Measurements from ENCODE around the gene PHF21B.

Gene PHF21B

DNA sequence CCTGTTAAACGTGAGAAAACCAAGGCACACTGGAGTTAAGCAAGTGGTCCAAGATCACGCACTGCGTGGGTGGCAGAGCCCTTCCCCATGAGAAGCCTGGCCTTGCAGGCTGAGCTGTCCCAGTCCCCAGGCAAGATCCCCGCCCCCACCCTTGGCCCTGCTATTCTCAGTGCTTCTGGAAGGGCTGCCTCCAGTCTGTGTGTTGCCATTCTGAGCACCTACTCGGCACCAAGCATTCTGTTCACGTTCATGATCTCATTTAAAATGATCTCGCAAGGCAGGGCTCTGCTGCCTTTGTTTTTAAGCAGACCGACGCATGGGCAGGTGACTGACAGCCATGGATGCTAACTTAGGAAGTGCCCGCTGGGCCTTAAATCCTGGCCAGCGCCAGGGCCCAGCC lies 62.8 kb downstream of the PHF21B start:
- no peak for DNase-seq (ENCODE audit: low read depth)
- TF ChIP-seq, protein P1, sequence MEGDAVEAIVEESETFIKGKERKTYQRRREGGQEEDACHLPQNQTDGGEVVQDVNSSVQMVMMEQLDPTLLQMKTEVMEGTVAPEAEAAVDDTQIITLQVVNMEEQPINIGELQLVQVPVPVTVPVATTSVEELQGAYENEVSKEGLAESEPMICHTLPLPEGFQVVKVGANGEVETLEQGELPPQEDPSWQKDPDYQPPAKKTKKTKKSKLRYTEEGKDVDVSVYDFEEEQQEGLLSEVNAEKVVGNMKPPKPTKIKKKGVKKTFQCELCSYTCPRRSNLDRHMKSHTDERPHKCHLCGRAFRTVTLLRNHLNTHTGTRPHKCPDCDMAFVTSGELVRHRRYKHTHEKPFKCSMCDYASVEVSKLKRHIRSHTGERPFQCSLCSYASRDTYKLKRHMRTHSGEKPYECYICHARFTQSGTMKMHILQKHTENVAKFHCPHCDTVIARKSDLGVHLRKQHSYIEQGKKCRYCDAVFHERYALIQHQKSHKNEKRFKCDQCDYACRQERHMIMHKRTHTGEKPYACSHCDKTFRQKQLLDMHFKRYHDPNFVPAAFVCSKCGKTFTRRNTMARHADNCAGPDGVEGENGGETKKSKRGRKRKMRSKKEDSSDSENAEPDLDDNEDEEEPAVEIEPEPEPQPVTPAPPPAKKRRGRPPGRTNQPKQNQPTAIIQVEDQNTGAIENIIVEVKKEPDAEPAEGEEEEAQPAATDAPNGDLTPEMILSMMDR (IDR thresholded peaks at IDR 0.05; ENCODE audit: low read depth, low read length, missing control alignments), result no peak
- no peak overlapping the region for H3K4me3 ChIP-seq (ENCODE audit: low read depth, low read length)

DNA sequence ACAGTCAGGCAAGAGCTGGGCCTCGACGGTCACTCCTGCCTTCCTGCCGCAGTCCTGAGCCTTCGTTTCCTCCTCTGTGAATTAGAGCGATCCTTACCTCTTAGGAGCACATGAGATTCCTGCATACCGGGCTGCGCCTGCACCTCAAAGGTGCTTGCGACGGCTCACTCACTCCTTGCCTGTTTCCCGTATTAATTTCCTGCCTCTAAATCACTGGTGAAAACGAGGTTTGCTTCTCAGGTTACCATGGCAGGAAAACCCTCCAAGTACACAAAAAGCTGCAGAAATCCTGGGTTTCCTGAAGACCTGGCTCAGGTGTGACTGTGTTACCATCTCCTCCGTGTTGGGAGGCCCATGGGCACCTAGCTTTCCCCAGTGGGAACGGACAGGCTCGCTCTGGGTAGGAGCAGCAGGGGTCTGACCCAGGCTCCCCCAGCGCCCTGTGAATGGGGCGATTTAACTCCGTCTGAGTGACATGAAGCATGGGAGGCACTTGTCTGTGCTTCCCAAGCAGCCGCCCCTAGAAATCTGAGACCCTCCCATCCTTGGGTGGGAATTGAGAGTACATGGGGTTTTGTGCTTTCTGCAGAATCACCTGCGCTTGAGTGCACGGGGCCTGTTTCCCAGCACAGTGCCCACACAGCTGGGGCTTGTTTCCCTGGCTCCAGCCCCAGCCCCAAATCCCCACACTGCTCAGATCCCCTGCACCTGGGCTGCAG lies 64.8 kb downstream of the PHF21B start:
- no peak overlapping the region for H3K4me3 ChIP-seq (ENCODE audit: low read depth, low read length)
- no peak for DNase-seq (ENCODE audit: low read depth)
- TF ChIP-seq, protein P1 (IDR thresholded peaks at IDR 0.05; ENCODE audit: low read depth, low read length, missing control alignments), result no peak

DNA sequence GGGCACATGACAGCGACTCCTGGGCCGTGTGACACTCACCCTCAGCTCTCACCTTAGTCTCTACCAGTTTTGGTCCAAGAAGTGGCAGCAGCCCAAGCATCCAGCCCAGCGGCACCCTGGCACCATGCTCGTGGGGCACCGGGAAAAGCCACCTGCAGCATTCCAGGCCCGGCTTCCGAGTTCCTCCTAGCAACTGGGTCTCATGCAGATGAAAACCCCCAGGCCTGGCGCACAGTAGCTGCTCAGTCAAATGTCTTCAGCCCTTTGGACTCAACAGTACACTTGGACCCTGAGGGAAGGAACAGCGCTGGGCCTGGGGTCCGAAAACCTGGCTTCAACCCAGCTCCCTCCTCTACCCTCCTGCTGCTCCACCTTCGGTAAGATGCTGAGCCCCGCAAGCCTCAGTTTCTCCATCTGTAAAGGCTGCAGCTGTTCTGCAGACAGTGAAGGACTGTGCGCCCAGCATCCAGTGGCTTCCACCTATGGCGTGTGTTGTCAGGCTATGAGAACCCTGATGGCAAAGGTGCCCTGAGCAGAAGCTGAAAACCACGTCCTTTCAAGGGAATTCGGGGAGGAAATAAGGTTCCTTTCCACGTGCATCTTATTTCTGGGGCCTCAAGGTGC lies 66.0 kb downstream of the PHF21B start:
- DNase-seq (ENCODE audit: low read depth), result no peak
- TF ChIP-seq, protein P1 (IDR thresholded peaks at IDR 0.05; ENCODE audit: low read depth, low read length, missing control alignments), result no peak
- H3K4me3 ChIP-seq (ENCODE audit: low read depth, low read length), result no peak overlapping the region

DNA sequence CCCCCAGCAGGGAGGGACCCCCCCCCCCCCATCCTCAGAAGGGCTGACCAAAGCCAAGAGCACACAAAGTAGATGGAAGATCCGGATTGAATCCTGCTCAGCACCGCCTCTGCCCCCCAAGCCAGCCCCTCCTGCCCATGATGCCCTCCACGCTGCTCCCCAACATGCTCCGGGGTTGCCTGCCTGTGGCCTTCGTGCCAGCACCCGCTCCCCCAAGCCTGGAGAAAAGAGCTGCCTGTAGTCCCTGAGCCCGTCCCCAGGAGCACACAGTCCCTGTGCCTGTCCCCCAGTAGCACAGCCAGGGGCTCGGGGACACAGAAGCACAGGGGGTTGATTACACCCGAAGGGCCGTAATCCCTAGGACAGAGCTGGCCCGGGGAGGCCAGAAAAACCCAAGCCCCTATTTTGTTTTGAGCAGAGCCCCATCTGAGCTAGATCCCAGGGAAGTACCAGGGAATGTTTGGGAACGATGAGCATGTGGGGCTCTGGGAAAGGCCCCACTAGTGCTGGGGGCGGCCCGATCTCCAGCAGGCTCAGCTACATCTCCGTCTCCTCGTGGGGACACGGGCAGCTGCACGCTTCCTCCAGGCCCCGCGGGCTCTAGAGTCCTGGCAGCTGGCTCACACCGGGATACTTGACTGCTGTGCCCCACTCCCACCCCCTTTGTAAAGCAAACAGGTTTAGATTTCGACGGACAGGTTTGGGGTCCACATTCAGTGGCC lies 66.7 kb downstream of the PHF21B start:
- no peak overlapping the region for H3K4me3 ChIP-seq (ENCODE audit: low read depth, low read length)
- TF ChIP-seq, protein P1 (IDR thresholded peaks at IDR 0.05; ENCODE audit: low read depth, low read length, missing control alignments), result no peak
- DNase-seq (ENCODE audit: low read depth), result no peak

DNA sequence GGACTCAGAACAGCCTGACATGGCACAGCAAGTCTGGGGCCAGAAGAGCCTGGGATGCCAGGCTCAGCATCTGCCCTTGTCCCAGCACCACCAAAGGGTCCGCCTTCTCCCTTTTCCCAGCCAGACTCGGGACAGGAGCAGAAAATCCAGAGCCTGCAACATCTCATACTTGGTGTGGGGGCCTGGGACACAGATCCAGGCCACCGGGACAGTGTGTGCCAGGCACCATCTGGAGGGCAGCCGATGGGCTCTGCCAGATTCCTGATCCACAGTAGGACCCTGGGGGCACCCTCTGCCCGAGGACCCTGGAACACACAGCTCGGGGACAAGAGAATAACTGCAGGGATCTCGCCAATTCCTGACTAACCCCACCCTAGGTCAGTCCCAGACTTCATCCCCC lies 67.7 kb downstream of the PHF21B start:
- H3K4me3 ChIP-seq (ENCODE audit: low read depth, low read length), result no peak overlapping the region
- TF ChIP-seq, protein P1 (IDR thresholded peaks at IDR 0.05; ENCODE audit: low read depth, low read length, missing control alignments), result no peak
- DNase-seq (ENCODE audit: low read depth), result no peak

DNA sequence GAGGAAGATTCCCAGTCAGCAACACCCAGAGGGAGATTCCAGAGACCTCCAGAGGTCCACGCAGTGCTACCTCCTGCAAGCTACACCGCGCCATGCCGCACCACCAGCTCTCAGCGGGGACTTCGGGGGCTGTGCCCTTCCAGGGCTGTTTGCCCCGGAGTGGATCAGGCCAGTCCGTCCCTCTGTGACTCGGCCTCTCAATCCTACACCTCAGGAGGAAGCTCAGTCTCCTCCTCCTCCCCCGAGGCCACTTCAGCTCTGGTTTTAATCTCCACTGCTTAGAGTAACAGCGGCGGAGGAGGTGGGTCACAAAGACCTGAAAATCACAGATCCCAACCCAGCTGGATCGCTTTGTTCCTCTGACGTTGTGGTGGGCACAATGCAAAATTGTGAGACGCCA lies 68.6 kb downstream of the PHF21B start:
- H3K4me3 ChIP-seq (ENCODE audit: low read depth, low read length), result no peak overlapping the region
- TF ChIP-seq, protein P1 (IDR thresholded peaks at IDR 0.05; ENCODE audit: low read depth, low read length, missing control alignments), result no peak
- DNase-seq (ENCODE audit: low read depth), result no peak
